Right lobe of liver (tissue), 6 donors: ENCODE results near the gene RBM44. TPM values are rescaled to one million over a fixed set of nuclear protein-coding genes. Genes with fewer than 3 reads are reported as not detected.

Experiments
- ATAC-seq, 4 donors: fragments of 200-7000 bp; cut with Tn5 transposase; one replicate each; pipeline ENCODE4 v1.9.1; 2020; ENCODE audit warnings: mild to moderate bottlenecking in 4 of 4, moderate library complexity in 4 of 4
- DNase-seq, 3 donors: peaks; one replicate each; pipeline ENCODE4 v3.0.0-alpha.2; 2020
- H3K27ac ChIP-seq, 3 donors: fragments of 200-600 bp; one replicate each; pipeline ENCODE4 v1.8.0; 2022
- H3K27me3 ChIP-seq, 2 donors: fragments of 200-600 bp; one replicate each; pipeline ENCODE4 v1.8.0; 2022
- H3K36me3 ChIP-seq, 4 donors: fragments of 200-600 bp; sonication (generic) in 1 of 4; one replicate each; pipeline versions ENCODE4 v1.5.1 to v1.8.0; 2017 to 2022; ENCODE audit warnings: control low read depth in 1 of 4
- H3K4me1 ChIP-seq, 4 donors: fragments of 200-600 bp; sonication (generic) in 1 of 4; one replicate each; pipeline versions ENCODE4 v1.5.1 to v1.8.0; 2017 to 2022; ENCODE audit warnings: control low read depth in 1 of 4
- H3K4me3 ChIP-seq, 3 donors: fragments of 200-600 bp; one replicate each; pipeline ENCODE4 v1.8.0; 2022
- H3K9me3 ChIP-seq, 4 donors: fragments of 200-600 bp; sonication (generic) in 1 of 4; one replicate each; pipeline versions ENCODE4 v1.5.1 to v1.8.0; 2017 to 2022; ENCODE audit warnings: control low read depth in 1 of 4
- POLR2A ChIP-seq: fragments of 450-650 bp; IDR thresholded peaks from one replicate; pipeline ENCODE4 v1.6.1; 2017; ENCODE audit warnings: antibody characterized with exemption, mild to moderate bottlenecking
- WGBS: methylation state at CpG from one replicate; pipeline ENCODE4 v1.1.6; 2018; ENCODE audit warnings: low coverage, low lambda C conversion rate; ENCODE audit not compliant: insufficient coverage; ENCODE audit errors: missing lambda C conversion rate; 5-methylcytosine and 5-hydroxymethylcytosine counted together
- intact Hi-C, 2 donors: fragments of 100-400 bp; cut with DNase I; formaldehyde crosslinking; loops; one replicate each; pipeline versions ENCODE4 v1.11.2 to v1.14.1; 2022
- total RNA-seq, 6 experiments: library from RNA; depleted of rRNA in 2 of 6; stranded (reverse); fragments of >200 nt in 2 of 6; fragmentation: NEBNext Ultra II Directional in 3 of 6; extraction: Animal tissue kit (Norgen Biotek cat#: 25700) in 3 of 6; gene quantifications; one replicate each; pipeline versions ENCODE4 v1.1.0 to v1.2.4, GENCODE V29; 2016 to 2023
- TF ChIP-seq, protein P1 (sequence below), 4 donors: fragments of 200-600 bp in 3 of 4; fragments of 450-650 bp in 1 of 4; IDR thresholded peaks; one replicate each; pipeline versions ENCODE4 v1.5.1 to v1.8.0; 2016 to 2022; ENCODE audit warnings: antibody characterized with exemption in 4 of 4, mild to moderate bottlenecking in 2 of 4
- donor health status: DM: no; HTN: yes; CAD: no.
- donor health status: DM: no; HTN: no; CAD: no.
- donor health status: DM: no; HTN: no; CAD: no.
- donor health status: DM: no; HTN: yes; CAD: no.
- donor health status: DM: no; HTN: yes; CAD: no.

The RBM44 gene
- total RNA-seq, 6 experiments from 2014 or later: 0.07 to 0.92 (median 0.20) TPM

DNA sequence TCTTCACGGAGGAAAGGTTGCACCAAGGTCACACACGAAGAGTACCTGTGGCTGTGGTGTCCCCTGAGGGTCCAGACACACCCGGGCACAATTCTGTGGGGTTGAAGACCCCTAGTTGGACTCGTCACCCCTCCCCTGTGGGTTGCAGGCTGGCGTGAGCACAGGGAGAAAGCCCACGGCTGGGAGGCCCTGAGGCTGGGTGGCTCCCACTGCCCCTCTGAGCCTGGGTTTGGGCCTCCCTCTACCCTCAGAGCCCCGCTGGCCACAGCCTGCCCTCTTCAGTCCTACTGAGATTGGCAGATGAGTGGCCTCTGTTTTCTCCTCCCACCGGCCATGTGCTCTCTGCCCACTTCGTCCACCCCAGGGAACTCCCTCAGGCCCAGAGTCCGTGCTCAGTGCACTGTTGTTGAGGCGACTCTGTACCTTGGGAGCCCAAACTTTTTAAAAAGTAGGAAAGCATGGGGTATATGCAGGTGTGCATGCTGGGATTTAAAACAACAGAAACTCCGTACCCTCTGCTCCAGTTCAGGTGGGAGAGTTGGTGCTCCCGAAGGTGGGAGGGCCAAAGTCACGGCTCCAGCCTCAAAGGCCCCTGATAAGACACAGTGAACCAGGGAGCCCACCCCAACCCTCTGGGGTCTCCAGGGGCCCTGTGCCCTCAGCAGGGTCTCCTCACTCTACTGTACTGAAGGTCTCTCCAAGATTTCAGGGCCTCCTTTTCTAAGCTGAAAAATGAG lies 79.9 kb downstream of the RBM44 start:
- Histone ChIP-seq H3K36me3 (no peaks in the 10 kb centered on the region), H3K4me3 (no peak overlapping the region), H3K27me3 (no peaks in the 10 kb centered on the region), H3K9me3 (no peaks in the 10 kb centered on the region), H3K27ac (no peak overlapping the region), H3K4me1 (no peaks in the 10 kb centered on the region)
- DNase-seq (peak in 1 of 3 donors; percentile 31), ATAC-seq (no peak)
- 98% methylated on average over 5 of the region's 14 CpGs for WGBS
- TF ChIP-seq, protein P1, sequence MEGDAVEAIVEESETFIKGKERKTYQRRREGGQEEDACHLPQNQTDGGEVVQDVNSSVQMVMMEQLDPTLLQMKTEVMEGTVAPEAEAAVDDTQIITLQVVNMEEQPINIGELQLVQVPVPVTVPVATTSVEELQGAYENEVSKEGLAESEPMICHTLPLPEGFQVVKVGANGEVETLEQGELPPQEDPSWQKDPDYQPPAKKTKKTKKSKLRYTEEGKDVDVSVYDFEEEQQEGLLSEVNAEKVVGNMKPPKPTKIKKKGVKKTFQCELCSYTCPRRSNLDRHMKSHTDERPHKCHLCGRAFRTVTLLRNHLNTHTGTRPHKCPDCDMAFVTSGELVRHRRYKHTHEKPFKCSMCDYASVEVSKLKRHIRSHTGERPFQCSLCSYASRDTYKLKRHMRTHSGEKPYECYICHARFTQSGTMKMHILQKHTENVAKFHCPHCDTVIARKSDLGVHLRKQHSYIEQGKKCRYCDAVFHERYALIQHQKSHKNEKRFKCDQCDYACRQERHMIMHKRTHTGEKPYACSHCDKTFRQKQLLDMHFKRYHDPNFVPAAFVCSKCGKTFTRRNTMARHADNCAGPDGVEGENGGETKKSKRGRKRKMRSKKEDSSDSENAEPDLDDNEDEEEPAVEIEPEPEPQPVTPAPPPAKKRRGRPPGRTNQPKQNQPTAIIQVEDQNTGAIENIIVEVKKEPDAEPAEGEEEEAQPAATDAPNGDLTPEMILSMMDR (IDR thresholded peaks at IDR 0.05): no peak
- TF ChIP-seq POLR2A: no peak
- intact Hi-C loops: no loop called here

DNA sequence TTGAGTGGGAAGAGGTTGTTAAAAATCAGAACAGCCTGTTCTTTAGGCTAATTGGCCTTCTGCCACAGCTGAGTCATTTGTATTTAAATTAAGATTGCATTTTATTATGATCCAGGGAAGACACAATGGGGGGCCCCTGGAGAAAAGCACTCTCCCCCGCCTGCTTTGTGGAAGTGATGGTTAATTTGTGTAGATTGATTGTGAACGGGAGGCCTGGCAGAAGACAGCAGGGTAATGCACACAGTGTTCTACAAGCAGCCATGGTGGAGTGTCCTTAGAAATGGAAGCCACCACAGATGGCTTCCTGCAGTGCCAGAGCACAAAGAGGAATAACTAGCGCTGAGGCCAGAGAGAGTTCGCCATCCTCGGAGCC lies 80.5 kb downstream of the RBM44 start:
- WGBS: 93% methylated on average over 4 of the region's 5 CpGs
- no peak for DNase-seq
- TF ChIP-seq, protein P1 (IDR thresholded peaks at IDR 0.05): no peak
- no peak for TF ChIP-seq POLR2A
- H3K4me3 ChIP-seq: no peak overlapping the region
- no peaks in the 10 kb centered on the region for H3K36me3 ChIP-seq
- H3K27me3 ChIP-seq: no peaks in the 10 kb centered on the region
- H3K27ac ChIP-seq: no peak overlapping the region
- H3K4me1 ChIP-seq: no peaks in the 10 kb centered on the region
- no peaks in the 10 kb centered on the region for H3K9me3 ChIP-seq
- intact Hi-C loops: no loop called here
- no peak for ATAC-seq

DNA sequence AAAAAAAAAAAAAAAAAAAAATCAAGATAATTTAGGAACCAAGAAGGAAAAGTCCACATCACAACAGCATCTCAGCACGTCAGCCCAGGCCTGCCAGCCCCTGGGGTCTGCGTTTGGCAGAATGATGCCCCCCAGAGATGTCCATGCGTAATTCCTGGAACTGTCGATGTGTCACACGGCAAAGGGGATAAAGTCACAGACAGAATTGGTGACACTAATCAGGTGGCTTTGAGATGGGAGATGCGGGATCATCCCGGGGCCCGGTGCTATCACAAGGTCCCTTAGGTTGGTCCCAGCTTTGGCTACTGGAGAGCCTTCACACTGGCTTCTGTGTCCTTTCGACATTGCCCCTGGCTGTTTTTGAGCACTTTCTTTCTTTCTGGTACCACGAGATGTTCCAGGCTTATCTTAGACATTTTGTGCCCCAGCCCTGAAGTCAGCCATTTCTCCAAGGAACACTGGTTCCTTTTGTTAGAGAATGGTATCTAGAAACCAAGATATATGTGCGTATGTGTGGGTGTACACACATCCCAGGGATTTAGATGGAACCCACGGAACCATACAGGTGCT lies 81.5 kb downstream of the RBM44 start:
- Histone ChIP-seq H3K36me3 (no peaks in the 10 kb centered on the region), H3K9me3 (no peaks in the 10 kb centered on the region), H3K27me3 (no peaks in the 10 kb centered on the region), H3K4me1 (no peaks in the 10 kb centered on the region), H3K27ac (no peak overlapping the region), H3K4me3 (no peak overlapping the region)
- intact Hi-C loops: no loop called here
- no peak for ATAC-seq
- 90% methylated on average over 11 of the region's 12 CpGs for WGBS
- DNase-seq: no peak
- TF ChIP-seq, protein P1 (IDR thresholded peaks at IDR 0.05): no peak
- TF ChIP-seq POLR2A: no peak

DNA sequence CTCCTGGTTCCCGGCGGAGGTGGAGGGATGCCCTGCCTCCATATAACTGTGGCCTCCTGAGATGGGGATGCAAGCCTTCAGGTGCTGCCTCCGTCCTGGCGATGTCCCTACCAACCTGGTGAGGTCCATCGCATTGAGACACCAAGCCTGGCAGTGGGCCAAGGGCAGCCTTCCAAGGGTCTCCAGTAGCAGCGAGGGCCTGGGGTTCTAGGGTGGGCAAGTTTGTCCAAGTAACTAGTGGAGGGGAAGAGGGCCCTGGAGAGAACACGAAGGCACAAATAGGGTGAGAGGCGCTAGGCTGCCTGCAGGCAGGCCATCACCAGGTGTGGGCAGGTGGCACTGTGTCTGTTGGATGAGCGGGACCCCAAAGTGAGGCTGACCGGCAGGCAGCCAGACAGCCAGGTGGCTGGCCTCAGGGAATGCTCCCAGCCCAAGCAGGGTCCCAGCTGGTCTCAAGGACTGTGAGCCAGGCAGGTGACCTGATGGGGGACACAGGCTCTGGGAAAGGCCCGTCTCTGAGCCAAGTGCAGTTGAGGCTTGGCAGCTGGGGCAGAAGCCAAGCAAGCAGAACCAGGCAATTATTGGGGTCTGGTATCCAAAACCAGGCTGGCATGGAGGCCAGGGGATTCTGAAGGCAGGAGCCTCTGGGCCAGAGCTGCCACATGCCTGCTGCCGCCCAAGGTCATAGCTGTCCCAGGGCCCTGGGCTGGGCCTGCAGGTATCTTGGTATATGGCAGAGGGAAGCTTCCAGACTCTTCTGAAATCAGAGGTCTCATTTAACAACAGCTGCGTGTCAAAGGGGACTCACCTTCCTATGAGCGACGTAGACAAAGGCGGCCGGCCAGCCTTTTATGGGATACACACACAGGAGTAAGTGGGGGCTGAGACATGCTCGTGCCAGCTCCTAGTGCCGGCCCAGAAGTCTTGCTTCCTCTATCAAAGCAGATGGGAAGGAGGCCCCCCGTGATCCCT lies 84.2 kb downstream of the RBM44 start:
- H3K27me3 ChIP-seq: no peaks in the 10 kb centered on the region
- intact Hi-C loops: no loop called here
- no peaks in the 10 kb centered on the region for H3K36me3 ChIP-seq
- ATAC-seq (no peak), DNase-seq (peak in 1 of 3 donors; percentile 53)
- peaks cover 0 to 3% (median 0%) of the 10 kb centered on the region in 4 donors for H3K4me1 ChIP-seq
- no peak overlapping the region for H3K27ac ChIP-seq
- H3K4me3 ChIP-seq: no peak overlapping the region
- TF ChIP-seq POLR2A: no peak
- TF ChIP-seq, protein P1 (IDR thresholded peaks at IDR 0.05): no peak
- H3K9me3 ChIP-seq: no peaks in the 10 kb centered on the region
- 88% methylated on average over 6 of the region's 20 CpGs for WGBS
